Measurements from ENCODE around the gene GAGE13.
"Not testable (repeated sequence)": the region's sequence is repeated elsewhere in the genome, so short reads cannot be mapped to it uniquely, and the experiment has no call there.

GRCh38 chrX:49322266-49322665 is 9.1 kb upstream of the GAGE13 start:
- TF ChIP-seq CTCF (conservative IDR thresholded peaks at IDR 0.05); EZH2 (IDR thresholded peaks at IDR 0.05; ENCODE audit: low read depth): not testable (repeated sequence)
